HG02970 (cell line): ENCODE measurements around the gene SMTNL2.
"Not testable (repeated sequence)": the region's sequence is repeated elsewhere in the genome, so short reads cannot be mapped to it uniquely, and the experiment has no call there.

ENCODE experiments used
- ATAC-seq: cut with Tn5 transposase; IDR thresholded peaks from one replicate; pipeline ENCODE4 v1.9.1; 2021; ENCODE audit warnings: mild to moderate bottlenecking, moderate library complexity, moderate number of reproducible peaks; ENCODE audit not compliant: unreplicated experiment, low FRiP score

SMTNL2 gene

DNA sequence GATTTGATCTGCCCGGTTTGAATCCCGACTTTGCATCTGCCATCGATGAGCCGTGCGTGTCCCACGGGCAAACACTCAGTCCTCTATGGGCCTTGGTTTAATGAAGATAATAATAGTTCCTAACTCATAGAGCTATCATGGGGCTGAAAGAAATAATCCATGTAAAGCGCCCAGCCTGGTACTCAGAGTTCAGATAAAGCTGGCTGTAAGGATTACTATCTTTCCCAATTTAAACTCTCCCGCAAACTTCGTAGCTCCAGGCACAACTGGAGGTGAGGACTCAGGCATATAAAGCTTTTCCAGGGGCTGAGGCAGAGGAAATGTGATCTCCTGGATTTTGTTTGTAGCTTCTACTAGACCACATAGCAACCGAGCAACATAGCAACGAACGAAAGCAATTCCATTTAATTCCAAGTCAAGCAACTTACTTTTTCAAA is 40.9 kb downstream of the SMTNL2 start:
- no peak for ATAC-seq

DNA sequence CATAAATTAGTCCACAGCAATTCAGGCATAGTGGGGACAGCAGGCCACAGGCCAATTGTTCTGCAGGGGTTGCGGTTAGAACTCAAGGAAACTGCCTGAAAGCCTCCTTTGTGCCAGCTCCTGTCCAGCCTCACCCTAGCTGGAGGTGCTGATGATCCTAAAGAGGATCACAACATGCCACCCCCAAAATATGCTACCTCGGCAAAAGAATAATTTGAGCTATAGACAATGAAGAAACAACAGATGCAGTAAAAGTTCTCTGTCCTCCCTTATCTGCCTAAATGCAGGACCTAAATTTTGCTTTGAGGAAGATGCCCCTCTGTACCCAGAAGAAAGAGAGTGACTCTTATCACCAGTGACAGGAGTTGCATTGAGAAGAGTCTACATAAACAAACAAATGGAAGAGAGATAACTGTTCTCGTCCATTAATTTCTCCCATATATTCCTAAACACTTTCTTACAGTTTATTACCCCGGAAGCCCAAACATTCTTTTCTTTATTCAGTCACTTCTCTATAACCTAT is 42.5 kb downstream of the SMTNL2 start:
- no peak for ATAC-seq

DNA sequence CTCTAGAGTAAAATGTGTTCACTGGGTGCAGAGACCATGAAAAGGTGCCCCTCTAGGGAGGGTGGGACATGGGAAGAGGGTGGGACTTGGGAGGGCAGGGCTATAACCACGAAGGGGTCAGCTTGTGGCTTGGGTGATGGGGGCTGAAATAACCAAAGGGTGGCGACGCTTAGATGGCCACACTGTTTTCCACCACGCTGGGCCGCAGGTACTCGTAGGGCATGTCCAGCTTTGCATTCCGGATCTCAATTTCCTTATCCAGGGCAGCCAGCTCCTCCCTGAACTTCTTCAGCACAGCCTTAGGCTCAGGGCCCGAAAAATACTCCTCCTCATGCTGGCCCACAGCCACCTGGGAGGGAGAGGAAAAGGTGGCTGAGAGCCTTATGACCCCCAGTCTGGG is 47.1 kb downstream of the SMTNL2 start:
- no peak for ATAC-seq

DNA sequence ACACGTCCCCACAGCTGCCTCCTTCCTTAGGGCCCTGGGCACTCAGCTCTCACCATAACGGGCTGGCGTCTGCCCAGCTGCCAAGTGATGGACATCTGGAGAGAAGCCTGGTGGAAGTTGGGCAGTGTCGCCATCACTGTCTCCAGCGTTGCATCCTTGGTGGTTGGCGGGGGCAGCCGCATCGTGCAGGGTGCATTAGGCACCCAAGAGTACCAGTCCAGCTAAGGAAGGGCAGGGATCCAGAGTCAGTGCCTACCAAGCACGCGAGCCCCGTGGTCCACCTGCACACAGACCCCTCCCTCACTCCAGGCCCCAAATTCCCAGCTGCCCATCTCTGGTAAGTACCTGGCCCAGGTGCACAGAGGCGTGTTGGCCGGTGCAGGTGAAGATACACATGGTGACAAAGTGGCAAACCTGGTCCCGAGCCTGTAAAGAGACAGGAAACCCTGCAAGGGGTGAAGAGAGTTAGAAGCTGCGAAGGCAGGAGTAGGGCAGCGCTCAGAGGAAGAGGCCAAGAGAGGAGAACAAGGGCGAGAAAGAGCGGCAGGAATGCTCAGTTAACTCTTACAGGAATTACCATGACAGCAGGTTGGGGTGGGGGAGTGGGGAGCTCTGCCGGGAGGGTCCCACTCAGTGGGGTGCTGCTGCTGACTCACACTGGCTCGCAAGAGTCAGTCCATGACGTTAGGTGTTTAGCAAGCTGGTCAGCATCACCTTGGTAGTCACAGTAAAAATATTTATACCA is 47.7 kb downstream of the SMTNL2 start:
- no peak for ATAC-seq

DNA sequence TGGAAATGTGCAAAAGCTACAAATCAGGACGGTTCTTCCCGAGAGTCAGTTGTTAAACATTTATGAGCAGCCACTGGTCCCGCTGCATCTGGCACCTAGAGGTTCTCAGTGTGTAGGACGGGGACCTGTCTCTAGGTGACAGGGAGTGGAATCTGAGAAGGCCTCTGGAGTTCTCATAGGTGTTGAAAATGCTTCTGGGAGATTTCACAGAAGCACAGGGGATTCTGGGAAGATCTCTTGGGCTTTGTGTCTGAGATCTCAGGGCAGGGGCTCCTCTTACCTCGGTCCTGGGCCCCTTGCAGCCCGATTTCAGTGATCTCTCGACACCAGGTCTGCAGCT is 48.2 kb downstream of the SMTNL2 start:
- ATAC-seq: no peak

DNA sequence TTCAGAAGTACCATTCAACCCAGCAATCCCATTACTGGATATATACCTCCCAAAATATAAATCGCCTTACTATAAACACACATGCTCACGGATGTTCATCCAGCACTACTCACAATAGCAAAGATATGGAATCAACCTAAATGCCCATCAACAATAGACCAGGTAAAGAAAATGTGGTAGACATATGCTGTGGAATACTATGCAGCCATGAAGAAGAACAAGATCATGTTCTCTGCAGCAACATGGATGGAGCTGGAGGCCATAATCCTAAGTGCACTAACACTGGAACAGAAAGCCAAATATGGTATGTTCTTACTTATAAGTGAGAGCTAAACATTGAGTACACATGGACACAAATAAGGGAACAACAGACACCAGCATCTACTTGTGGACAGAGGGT is 49.3 kb downstream of the SMTNL2 start:
- no peak for ATAC-seq

DNA sequence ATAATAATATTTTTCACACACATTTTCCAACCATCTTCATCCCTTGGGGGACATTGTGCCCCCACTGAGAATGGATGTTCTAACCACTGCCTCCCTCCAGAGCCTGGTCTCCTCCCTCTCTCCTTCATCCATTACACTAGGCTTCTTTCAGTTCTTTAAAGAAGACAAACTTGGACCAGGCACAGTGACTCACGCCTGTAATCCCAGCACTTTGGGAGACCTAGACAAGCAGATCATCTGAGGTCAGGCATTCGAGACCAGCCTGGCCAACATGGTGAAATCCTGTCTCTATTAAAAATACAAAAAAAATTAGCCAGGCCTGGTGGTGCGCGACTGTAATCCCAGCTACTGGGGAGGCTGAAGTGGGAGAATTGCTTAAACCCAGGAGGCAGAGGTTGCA is 50.6 kb downstream of the SMTNL2 start:
- no peak for ATAC-seq

DNA sequence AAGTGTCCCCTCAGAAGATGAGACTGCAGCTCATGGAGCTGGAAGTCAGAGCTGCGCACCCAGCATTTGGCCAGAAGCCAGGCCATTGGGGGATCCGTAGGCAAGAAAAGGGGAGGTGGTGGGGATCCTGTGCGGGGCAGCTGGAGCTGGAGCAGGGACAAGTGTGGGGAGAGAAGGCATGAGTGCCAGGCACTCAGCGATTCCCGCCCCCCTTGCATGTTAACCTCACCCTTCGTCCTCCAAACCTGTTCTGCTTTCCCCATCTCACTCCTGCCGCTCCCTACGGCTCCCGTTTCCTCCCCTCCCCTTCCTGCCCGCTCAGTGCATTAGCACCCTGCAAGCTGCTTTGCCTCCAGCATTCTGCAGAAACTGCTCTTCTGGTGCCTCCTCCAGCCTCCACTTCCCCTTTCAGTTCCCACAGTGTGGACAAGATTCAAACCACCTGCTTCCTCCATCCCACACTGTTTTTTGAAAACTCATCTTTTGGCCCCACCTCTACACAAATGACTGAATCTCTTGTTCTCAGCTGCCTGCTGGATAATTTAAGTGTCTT is 51.6 kb downstream of the SMTNL2 start:
- no peak for ATAC-seq

DNA sequence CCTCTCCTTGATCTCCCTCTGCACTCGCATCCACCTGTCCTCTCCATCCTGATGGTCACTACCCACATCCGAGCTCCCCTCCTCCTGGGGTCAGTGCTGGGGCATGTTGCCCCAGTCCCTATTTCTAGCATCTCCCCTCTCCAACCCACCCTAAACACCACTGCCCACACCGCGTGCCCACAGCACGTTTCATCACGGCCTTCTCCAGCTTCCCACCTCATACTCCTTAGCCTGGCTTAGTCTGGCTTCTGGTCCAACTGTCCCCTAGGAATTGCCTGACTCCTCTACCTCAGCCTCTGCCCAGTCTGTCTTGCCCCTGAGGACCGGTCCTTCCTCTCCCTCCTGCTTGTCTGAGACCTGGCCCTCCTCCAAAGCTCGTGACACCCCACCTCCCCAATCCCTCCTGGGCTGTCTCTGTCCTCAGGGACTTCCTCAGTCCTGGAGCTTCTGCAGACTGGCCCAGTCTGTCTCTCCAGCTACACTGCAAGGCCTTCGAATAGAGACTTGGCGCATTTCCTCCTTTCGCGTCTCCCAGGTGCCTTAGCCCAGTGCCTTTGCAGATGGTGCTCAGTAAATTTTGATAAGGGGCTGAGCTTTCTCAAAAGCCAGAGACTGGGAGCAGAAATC is 52.3 kb downstream of the SMTNL2 start:
- no peak for ATAC-seq

DNA sequence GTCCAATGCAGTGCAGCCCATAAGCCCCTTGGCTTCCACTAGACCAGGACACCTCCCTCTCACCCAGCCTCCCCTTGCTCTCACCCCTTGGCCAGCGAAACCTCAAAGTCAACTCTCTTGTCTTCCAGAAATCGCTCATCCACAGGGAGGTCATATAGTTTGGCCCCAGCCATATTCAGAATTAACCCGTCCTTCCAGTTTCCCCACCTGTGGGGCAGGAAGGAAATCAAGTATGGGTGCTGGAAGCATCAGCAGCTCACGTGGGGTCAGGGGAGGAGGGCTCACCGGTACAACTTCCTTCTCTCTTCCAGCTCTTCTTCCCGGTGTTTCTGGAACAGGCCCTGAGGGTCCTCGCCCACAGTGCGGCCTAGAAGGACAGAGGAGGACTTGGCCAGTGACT is 54.4 kb downstream of the SMTNL2 start:
- not testable (repeated sequence) for ATAC-seq

DNA sequence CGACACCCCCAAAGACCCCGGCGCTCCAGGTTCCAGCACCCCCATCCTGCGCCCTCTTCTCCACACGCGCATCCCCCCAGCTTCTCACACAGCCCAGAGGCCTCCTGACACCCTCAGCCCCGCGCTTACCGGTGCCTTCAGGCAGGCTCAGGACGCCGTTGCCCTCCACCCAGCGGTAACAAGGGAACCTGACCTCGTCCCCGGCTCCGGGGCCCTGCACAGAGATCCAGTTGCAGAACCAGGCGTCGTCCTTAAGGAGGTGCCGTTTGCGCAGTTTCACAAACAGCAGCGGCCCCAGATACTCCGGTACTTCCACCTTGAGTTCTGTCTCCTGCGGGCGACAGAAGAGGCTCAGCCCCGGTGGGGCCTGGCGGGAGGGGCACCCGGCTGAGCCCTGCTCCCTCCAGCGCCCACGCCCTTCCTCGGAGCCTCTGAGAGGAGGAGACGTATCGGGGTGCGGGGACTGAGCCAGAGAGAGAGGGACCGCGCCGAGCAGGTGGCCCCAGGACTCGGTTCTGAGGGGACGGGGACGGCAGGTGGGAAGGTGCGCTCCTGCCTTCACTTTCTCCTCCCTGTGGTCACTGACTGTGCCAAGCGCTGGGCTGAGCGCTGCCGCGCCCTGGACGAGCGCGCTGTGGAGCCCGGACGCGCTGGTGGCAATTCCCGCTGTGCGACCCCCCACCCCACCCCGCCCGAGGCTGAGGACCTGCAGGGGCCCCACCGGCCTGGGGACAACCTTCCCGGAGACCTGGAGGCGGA is 55.2 kb downstream of the SMTNL2 start:
- ATAC-seq: not testable (repeated sequence)

DNA sequence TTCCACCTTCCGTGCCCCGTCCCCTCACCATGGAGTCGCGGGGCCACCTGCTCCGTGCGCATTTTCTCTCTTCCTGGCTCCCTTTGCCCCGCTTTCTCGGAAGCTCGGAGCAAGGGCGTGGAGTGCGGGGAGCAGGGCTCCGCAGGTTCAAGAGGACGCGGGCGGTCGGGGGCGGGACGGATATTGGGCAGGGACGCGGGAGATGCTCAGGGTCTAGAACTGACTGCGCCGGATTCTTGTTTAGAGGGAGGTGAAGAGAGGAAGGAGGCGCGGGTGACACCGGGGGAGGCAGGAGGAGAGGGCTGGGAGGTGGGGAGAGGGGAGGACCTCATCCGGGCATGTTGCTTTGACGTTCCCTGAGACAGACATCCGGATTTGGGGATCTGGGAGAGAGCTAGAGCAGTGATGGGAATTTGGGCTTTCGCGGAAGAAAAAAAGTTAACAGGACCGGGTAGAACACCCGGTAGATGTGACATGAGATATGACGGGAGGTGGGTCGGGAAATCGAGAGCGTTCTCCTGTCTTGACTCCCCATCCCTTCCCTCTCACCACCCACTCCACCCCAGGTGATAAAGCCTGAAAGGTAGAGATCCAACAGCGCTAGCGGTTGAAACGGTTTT is 56.4 kb downstream of the SMTNL2 start:
- not testable (repeated sequence) for ATAC-seq

DNA sequence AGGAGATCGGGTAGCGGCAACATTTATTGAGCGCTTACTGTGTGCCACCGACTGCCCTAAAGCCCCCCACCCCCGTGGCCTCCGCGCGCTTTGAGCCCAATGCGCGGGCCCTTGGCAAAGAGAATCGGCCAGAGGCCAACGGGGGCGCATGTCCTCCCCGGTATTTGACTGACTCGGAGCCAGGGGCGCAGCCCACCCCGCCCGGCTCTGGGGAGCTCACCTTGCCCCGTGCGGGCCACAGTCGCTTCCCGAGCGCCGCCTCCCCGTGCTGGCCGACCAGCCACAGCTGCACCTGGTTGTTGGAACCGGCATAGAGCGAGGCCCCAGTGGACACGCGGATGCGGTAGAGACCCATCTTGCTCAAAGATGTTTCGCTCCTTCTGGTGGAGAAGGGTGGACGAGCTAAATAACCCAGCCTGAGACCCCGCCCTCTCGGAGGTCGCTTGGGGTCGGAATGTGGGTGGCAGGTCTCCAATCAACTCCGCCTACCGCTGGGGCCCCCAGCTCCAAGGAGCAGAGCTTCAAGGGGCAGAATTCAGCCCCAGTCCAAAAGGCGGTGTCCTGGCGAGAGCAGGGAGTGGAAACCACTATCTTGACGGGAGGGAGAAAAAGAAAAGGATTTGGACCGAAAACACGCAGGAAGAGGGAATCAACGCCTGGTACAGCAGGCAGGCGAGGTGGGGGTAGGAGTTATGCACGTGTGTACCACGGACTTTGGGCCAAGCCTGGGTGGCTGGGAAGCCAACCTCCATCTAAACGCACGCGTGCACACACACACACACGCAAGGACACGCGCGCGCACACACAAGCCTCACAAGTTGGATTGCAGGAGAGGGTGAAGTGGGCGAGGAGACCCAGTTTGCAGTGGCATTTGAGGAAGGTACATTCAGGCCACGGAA is 57.2 kb downstream of the SMTNL2 start, which contains the start of gene ALOX15:
ALOX15 (minus strand) TSS at position 382 of the 899 bp plus-strand sequence; CDS start at position 355, 27 bp downstream.
- ATAC-seq: no peak

DNA sequence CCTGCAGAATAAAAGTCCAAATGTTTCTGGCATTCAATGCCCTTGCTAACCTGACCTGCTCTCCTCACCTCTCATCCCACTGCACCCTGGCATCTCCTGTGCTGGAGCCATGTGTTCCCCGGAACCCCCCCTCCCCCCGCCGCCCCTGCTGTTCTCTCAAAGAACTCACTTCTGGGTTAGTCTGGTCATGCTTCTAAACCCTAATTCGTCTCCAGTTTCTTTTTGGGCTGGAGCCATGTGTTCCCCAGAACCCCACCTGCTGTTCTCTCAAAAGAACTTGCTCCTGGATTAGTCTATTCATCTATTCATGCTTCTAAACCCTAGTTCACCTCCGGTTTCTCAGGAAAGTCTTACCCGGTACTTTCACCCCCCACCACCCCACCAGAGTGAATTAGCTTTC is 58.0 kb downstream of the SMTNL2 start:
- no peak for ATAC-seq

DNA sequence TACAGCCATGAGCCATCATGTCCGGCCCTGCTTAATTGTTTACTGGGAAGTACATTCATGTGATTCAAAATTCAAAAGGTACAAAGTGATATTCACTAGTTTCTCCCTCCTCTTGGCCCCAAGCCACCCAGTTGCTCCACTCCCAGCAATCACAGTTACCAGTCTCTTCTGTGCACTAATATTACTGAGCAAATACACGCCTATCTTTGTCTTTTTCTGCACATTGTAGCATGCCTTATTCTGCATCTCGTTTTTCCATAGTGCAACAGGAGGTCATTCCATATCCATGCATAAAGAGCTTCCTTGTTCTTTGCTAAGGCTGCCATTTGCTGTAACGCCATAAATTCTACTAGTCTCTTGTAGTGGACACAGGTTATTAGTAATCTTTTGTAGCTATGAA is 59.3 kb downstream of the SMTNL2 start:
- ATAC-seq: no peak

DNA sequence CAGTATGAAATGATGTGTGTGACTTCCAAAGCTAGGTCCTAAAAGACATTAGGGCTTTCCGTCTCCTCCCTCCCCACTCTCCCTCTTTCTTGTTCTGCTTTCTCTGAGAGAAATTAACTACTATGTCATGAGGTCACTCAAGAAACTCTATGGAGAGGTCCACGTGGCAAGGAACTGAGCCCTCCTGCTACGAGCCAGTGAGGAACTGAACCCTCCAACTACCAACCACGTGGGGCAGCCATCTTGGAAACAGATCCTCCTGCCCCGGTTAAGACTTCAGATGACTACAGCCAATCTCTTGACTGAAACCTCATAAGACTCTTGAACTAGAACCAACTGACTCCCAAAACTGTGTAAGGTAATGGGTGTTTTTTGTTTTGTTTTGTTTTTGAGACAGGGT is 61.3 kb downstream of the SMTNL2 start:
- ATAC-seq: no peak

DNA sequence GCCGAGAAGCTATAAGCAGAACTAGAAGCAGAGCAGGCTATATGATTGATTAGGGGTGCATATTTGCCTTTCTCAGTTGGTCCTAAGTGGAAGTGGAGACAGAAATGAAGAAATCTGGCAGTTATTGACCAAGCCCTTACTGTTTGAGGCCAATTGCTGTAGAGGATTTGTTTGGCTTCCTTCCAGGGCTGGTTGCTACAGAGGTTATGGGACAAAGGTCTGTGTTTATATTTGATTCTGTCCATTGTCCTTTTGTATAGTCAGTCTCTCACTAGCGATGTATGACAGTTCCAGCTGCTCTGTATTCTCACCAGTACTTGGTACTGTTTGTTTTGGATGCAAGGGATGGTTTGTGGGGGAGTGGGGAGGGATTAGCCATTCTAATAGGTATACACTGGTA is 64.4 kb downstream of the SMTNL2 start:
- no peak for ATAC-seq

DNA sequence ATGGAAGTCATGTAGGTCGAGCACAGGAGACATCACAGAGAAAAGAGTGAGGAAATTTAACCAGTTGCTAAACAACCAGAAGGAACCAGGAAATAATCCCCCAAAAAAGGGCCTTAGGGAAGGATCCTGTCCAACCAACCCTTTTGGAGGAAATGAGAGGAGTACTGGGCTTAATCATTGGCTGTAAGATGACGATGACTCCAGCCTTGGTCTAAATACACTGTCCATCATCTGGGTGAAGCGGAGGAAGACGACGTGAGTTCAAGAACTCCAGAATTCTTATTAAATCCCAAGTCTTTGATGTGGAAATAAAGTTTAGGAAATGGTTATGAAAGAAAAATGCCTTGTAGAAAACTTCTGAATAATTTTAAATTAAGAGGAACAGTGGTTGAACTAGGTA is 68.7 kb downstream of the SMTNL2 start:
- no peak for ATAC-seq

DNA sequence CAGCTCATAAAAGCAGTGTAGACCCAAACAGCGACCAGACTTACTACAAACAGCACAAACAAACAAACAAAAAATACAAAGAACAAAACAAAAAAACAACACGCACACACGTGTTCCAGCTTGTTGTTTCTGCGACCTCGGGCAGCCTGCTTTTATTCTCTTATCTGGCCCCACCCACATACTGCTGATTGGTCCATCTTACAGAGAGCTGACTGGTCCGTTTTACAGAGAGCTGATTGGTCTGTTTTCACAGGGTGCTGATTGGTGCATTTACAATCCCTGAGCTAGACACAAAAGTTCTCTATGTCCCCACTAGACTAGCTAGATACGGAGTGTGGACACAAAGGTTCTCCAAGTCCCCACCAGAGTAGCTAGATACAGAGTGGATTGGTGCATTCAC is 71.6 kb downstream of the SMTNL2 start:
- ATAC-seq: not testable (repeated sequence)

DNA sequence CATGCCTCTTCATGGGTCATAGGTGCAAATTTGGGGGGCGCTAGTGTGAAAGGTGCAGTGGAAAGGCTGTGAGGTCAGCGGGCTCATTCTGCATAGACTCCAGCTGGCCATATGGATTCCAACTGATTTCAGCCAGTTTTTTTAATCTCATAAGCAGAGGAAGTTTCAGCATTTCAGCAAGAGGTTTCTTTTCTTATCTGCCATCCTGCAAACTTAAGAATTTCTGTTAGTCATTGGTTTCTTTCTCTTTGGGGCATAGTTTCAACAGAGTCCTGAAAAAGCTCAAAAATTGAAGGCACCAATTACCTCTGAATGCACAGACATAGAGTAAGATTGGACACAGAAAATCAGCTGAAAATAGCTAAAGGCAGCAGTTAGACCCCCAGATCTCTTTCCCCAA is 73.3 kb downstream of the SMTNL2 start:
- no peak for ATAC-seq
